GM19035 (cell line): Measurements from ENCODE around the gene SBF2.
"Not testable (repeated sequence)": the region's sequence is repeated elsewhere in the genome, so short reads cannot be mapped to it uniquely, and the experiment has no call there.

Experiments used
- ATAC-seq: cut with Tn5 transposase; IDR thresholded peaks from one replicate; pipeline ENCODE4 v1.9.1; 2021; ENCODE audit not compliant: unreplicated experiment

The SBF2 gene

DNA sequence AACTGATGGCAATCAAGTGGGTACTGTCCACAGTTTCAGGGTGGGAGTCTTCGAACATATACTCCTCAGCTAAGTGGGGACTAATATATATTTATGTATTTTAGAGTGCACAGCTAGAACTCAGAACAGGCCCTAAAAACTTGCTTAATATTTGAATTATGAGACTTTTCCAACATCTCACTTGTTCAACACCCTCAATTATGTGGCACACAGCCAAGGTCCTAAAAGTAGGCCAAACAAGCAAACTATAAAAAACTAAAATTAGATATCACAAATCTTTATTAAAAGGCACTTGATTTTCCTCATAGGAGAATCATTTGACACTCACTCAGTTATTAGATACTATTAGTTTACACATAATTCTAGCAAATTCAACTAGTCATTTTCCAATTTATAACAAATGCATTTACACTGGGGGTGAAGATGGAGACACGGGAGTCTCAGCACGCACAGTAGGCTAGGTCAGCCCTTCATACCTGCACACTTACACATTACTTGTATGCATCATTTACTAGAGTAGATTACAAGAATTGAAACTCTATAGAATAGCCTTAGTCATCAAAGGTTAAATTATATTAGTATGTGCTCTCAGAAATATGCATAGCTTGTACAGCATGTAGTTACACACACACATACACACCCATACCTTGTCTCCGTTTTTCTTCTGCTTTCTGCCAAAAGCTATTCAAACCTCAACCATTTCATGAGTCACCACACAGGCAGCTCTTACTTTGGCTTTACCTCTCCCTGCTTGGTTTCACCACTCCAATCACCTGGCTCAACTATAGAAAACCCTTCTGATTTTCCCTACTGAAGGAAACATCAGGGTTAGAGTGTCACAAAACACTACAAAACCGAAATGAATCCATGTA lies 171.5 kb downstream of the SBF2 start:
- no peak for ATAC-seq

DNA sequence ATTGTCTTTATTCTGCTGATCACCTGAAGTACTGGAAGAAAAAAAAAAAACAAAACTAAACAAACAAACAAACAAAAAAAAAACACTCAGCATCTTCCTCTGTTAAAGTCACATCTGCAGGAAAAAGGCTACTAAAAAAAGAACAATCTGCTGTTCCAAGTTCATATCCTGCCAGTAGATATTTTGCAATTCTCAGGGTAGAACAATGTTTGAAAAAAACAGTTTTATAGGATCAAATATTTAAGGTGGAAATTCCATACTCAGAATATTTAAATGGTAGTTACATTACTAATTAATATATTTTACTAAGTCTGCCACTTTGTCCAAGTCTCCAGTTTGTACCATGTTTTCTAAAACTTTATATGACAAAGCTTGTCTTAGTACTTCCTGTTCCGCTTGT lies 175.2 kb downstream of the SBF2 start:
- no peak for ATAC-seq

DNA sequence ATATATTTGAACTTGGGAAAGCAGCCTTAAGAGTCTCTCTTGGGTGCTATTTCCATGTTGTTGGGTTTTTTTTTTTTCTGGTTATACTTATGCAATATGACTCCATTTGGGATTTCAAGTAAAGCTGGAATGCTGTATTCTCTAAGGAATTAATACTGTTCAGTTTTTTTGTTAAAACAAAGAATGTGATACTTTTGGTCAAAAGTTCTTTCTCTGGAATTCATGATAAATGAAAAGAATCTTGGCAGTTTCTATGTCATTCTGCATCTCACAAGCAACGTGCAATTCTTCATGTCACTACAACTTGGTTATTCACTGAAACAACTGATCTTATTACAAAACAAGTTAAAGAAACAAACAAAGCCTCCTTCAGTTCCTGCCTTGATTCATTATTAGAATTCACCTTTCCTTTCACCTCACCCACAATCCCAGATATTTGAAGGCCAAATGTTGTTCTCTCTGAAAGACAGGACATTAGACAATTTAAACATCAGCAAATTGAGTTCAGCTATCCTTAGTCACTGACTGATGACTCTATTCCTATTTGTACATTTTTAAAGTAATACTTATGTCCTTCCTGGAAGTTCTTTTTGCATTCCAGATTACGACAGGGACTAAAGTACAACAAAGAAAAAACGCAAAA lies 176.2 kb downstream of the SBF2 start:
- no peak for ATAC-seq

DNA sequence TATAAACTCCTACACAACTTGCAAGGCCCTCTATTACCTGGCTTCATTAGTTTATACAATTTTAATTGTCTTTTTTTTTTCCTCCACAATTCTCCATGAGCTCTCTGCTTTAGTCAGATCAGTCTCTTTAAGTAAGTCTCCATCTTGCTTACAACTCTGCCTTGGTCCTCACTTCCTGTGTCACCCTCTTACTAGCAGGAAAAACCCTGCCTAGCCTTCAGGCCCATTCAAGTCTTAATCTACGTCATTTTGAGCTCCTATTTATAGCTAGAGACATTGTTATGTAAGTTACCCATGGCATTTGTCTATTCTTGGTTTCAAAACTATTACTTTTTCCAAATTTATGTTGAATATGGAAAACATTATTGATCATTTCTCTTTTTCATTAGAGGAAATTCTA lies 177.4 kb downstream of the SBF2 start:
- ATAC-seq, result no peak

DNA sequence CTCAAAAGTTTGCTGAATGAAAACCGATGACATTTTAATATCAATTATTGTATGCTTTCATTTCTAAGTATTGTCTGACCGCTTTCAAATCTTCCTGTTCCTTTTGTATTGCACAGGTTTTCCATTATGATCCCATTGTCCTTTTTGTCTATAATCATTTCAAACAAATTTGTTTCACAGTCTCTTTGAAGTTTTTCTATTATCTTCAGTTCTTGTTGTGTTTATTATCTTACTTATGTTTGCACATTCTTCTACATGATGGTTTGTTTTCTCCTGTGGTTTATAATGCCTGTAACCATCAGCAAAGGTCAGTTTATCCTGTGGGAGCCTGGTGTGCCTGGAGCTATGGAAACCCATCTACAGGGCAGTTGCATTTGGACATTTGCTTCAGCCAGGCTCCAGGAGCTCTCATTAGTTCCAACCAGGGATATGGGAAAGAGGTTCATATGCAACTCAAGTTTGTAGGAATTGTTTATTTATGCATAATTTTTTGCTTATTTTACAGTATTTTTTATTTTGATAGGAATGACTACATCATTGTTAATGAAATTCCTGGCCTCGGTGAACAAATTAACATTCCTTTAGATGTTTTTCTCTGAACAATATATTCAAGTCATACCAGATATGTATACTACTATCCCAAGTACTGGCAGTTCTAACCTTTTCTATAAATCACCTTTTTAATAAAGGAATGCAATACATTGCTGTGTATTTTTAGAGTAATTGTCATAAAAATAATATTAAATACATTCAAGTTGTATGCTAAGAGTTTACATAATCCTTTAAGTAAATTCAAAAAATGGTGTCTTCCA lies 179.2 kb downstream of the SBF2 start:
- no peak for ATAC-seq

DNA sequence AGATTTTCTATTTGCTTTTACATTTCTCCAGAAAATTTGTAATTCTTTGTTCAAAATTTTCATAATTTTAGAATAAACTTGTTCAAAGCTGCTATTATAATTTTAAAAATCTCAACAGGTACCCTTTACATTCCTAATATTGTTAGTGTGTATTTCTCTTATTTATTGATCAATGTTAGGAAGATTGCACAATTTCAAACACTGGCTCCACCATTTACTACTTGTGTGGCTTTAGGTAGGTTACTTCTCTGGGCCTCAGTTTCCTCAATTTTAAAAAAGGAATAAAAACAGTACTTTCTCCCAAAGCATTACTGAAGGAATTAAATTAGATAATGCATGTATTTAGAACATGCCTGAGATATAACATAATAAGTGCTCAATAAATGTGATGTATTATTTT lies 180.2 kb downstream of the SBF2 start:
- ATAC-seq, result no peak

DNA sequence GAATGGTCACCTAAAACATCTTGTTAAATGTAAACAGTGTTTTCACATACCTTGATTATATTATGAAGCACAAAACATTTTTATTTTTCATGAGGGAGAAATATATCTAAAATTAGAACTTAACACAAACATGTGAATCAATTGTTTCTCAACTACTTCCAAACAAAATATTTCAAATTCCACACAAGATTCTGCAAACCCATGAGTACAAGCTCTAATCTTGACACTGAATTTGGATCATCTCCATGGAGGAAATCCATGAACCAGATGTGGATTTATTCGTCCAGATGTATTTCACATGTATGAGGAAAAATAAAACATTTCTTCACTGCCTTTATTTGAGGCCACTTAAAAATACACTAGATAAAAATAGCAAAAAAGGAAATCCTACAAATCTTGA lies 184.2 kb downstream of the SBF2 start:
- no peak for ATAC-seq

DNA sequence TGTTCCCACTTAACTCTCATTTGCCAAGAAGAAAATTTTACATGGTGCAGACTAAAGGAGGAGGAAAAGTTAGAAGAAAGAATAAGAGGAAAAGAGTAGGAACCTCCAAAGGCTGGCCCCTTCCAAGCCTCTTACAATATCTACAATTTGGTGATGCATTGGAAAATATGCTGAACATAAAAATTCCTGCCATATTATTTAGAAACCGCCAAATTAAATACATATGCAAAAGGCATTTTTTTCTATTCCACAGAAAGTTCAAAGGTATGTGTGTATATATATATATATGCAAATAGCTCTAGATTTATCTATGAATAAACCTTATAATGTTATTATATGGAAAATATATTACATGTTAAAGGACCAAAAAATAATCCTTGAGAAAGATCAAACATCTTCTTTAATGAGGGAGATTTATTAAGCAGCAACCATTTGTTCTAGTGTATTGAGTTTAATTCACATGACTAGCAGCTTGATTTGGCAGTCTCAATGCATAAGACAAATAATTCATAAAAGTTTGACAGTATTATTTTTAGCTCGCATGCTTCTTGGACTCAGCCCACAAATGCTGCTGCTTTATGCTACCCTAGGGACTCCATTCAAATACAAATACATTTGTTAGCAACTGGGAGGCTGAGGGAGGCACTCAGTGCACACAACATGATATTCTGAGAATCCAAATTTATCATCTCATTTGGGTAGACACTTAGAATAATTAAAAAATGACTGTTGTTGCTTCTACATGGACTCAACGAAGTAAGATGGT lies 184.9 kb downstream of the SBF2 start:
- no peak for ATAC-seq

DNA sequence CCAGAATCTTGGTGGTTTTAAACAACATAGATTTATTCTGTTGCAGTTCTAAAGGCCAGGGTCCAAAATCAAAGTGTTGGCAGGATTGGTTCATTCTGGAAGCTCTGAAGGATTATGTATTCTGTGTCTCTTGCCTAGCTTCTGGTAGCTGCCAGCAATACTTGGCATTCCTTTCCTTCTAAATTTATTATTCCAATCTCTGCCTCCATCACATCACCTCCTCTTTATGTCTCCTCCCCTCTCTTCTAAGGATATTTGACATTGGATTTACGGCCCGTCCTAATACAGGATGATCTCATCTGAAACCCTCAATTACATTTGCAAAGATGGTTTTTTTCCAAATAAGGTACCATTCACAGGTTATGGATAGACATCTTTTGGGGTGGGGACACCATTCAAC lies 186.5 kb downstream of the SBF2 start:
- ATAC-seq, result no peak

DNA sequence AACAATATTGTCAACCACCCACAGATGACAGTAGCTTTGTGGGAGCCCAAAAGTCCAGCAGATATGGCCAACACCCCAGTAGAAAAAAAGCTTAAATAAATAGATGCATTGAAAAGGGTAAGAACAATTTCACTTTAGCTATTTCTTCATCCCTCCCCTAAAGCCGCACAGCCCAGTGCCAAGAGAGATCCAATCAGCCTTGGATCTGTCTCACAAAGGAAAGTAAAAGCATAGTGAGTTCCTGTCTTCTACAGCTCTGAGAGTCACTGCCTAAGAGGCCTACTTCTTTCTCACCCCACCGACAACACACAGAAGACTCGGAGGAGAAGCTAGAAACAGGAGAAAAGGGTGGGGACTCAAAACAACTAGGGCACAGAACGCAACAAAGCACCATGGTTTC lies 196.4 kb downstream of the SBF2 start:
- no peak for ATAC-seq

DNA sequence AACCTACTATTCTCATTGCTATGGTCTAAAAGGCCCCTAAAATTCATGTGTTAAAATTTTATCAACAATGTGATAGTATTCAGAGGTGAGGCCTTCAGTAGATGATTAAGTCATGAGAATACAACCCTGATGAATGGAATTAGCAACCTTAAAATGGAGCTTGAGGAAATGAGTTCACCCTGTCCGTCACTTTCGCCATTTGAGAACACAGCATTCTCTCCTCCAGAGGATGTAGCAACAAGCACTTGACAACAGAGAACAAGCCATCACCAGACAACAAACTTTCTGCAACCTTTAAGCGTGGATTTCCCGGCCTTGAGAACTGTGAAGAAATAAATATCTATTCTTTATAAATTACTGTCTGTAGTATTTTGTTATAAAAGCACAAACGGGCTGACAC lies 197.0 kb downstream of the SBF2 start:
- no peak for ATAC-seq

DNA sequence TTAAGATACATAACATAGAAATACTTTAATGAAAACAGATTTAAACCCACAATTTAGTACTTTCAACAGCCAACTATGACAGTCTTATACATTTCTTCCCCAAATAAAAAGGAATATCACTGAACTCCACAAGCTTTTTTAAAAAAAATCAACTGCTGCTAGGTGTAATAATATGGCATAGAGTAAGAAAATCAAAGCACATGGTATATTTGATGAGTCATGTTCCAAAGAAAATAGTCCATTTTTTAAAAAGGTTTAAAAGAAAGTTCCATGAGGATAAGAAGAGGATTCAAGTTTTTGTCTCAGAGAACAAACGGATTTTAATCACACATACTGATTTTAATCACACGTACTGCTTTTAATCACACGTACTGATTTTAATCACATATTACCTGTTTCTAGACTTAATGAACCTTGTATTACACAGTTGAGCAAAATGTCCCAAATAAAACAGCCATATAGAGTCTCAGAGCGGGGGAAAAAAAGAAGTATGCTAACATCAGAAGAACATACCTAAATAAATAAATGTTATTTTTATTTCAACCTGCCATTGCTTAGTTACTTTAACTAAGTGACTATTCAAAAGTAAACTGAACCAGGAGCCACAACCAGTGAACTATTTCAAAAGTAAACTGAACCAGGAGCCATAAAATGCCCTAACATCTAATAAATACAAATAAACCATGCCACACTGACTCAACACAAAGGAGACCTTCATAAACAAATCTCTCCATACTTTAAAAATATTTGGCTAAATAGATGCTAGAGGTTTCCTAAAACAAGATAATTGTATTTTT lies 198.4 kb downstream of the SBF2 start:
- no peak for ATAC-seq

DNA sequence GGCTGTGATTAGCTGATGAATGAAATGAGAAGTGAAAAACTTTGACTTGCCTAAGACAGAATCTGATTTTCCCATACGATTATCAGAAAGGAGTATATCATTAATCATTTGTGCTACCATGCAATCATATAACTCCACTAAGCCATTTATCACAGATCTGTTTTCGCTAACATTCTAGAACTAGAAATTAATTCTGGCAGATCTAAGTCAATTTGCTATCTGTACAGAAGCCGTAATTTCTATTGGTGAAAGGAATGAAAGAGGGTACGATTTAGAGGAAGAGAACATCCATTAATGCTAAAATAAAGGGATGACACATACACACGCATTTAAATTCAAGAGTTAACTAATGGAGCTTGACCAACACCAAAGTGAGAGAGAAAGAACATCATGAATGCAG lies 201.6 kb downstream of the SBF2 start:
- ATAC-seq, result no peak

DNA sequence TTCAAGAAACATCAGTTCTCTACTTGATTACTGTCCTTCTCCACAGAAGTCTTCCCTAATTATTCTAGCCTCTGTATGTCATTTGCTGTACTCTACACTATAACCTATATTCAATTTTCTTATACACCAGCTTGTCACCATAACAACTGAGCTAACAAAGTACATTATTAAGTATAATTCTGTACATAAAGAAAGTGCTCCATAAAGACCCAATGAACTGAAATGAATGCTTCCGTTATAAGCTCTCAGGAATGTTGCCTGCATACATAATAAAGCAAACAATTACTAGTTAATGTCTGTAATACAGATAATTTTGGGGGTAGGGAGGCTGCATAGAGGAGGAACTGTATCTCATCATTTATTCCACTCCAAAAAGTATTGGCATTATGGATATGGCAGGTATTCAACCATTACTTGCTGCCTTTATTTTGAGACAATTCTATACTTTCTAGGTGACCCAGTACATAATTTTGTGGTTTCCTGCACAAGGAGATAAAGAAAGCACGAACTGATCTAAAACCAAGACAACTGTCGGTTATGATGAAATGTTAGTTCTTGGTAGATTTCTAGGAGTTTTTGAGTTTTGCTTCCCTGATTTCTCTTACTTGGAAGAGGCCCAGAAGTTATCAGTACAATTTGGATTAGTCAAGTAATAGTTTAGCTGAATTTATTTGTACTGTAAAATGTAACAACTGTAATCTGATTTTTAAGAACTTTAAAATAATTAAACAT lies 202.5 kb downstream of the SBF2 start:
- no peak for ATAC-seq

DNA sequence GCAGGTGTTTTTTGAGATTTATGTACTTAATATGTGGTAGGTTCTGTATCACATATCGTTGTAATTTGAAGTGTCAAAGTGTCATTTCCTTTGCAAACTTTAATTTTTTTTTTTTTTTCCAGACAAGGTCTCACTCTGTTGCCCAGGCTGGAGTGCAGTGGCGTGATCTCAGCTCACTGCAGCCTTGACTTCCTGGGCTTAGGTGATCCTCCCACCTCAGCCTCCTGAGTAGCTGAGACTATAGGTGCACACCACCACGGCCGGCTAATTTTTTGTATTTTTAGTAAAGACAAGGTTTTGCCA lies 206.1 kb downstream of the SBF2 start:
- ATAC-seq, result not testable (repeated sequence)

DNA sequence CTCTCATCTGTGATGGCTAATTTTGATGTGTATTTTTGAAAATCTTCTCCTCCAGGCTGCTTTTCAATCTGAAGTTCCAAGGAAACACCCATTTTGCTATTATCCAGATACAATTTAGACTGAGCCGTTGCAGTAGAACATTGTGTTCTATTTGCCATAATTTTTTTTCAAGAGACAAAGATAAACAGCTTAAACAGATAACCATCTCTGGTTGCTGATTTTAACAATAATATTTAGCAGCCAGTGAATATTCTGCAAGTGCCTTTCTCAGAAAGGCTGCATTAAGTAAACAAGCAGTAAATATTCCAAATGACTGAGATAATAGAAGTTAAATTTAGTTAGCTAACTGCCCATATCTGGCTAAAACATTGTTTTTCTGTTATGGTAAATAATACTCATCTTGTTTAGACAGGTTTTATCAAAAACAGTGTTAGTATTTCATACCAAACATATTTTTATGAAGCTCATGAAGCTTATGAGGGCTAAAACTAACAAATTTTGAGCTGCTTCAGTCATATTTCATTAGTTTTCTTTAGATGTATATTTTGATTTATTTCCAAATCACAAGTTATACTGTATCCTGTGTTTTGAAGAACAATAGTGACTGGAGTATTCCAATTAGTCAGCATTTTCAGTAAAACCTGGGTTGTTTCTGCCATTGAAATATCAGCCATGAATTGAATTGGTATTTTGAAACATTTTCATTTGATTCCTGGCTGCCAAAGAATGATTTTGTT lies 206.7 kb downstream of the SBF2 start:
- no peak for ATAC-seq

DNA sequence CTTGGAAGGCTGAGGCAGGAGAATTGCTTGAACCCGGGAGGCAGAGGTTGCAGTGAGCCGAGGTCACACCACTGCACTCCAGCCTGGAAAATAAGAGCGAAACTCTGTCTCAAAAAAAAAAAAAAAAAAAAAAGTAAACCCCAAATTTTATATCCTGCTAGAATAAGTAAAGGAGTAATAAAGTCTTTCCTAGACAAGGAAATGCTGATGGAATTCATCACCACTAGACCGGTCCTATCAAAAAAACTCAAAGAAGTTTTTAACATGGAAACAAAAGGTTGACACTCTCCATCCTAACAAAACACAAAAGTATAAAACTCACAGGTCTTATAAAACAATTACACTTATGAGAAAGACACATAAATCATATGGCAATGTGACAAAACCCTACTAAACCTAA lies 213.9 kb downstream of the SBF2 start:
- no peak for ATAC-seq

DNA sequence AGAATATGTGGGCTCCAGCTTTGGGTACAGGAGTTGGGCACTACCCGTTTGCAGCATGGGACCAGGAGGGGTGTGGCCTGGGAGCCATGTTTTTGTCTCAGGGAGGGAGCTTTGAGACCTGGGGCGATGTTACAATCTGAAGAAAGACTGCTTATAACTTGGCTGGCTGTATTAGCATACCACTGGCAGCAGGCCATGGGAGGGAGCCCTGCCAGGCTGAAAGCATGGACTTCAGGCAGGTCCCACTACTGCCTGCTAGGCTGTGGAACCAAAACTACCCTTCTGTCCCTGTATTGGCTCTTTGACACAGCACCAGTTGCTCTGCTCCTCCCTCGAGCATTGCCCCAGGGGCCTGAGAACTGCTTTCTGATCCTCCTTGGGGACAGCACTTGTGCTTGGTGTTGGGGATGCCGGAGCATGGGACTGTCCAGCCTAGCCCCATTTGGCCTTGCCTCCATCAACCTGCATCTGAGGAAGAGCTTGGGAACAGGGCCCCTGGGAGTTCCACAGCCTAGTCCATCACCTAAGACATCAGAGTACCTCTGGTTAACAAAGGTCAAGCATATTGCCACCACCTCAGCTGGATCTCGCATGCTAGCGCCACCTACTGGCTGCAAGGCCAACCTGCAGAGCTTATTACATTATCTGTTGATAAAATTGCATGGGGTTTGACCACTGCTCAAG lies 217.4 kb downstream of the SBF2 start:
- peak; percentile 85 for ATAC-seq

DNA sequence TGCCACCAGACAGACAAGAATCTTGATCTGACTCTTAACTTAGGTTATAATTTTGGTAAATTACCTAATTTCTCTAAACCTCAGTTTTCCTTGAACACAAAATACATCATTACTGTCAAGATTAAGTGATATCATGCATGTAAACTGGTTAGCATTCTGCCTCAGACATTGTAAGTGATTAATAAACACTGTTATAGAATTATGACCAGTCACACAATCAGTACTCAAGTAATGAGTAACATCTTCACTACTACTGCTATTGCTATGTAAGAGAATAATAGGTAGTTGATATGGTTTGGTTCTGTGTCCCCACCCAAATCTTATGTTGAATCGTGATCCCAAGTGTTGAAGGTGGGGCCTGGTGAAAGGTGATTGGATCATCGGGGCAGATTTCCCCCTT lies 218.9 kb downstream of the SBF2 start:
- no peak for ATAC-seq
